K562 (cell line): ENCODE data around the gene TSTD2. TPM values are rescaled to one million over a fixed set of nuclear protein-coding genes. Genes with fewer than 3 reads are reported as not detected.

Source experiments
- BCL6 ChIP-seq: fragments of 250-450 bp; sonication (Bioruptor Pico); IDR thresholded peaks from 2 replicates; pipeline ENCODE4 v1.4.0; 2020
- CEBPB ChIP-seq: fragments of 450-650 bp; IDR thresholded peaks from 2 replicates; pipeline ENCODE4 v1.6.1; 2016; ENCODE audit warnings: missing genetic modification characterization, missing compliant biosample characterization
- CEBPG ChIP-seq, 3 experiments: fragments of 200-800 bp in 1 of 3; sonication (Bioruptor generic) in 1 of 3; sonication (generic) in 1 of 3; formaldehyde crosslinking in 1 of 3; IDR thresholded peaks in 2 of 3; conservative IDR thresholded peaks in 1 of 3; 2 replicates each; pipeline versions ENCODE4 v1.6.1 to v1.8.0; 2016 to 2022; ENCODE audit warnings: missing compliant biosample characterization in 2 of 3, missing genetic modification characterization in 2 of 3, mild to moderate bottlenecking in 1 of 3, missing genetic modification reagents in 1 of 3
- CREB1 ChIP-seq, 2 experiments: sonication (generic) in 1 of 2; formaldehyde crosslinking in 1 of 2; IDR thresholded peaks; 2 replicates each; pipeline versions ENCODE4 v1.6.1 to v1.8.0; 2012 to 2022; ENCODE audit warnings: inconsistent platforms in 1 of 2, mild to moderate bottlenecking in 1 of 2, missing genetic modification reagents in 1 of 2, moderate library complexity in 1 of 2
- CSDE1 ChIP-seq, 2 experiments: fragments of 450-650 bp; IDR thresholded peaks; 2 replicates each; pipeline ENCODE4 v1.6.1; 2016; ENCODE audit warnings: mild to moderate bottlenecking in 1 of 2
- CXXC5 ChIP-seq: fragments of 250-450 bp; sonication (Bioruptor Pico); IDR thresholded peaks from 2 replicates; pipeline ENCODE4 v1.8.0; 2022; ENCODE audit warnings: inconsistent platforms, mild to moderate bottlenecking, moderate library complexity
- E2F5 ChIP-seq: sonication (generic); formaldehyde crosslinking; IDR thresholded peaks from 2 replicates; pipeline ENCODE4 v1.8.0; 2022; ENCODE audit warnings: mild to moderate bottlenecking, missing genetic modification reagents
- E2F8 ChIP-seq: fragments of 450-650 bp; IDR thresholded peaks from 2 replicates; pipeline ENCODE4 v1.7.1; 2018; ENCODE audit warnings: mild to moderate bottlenecking, low read depth; ENCODE audit not compliant: partially characterized antibody
- HDAC8 ChIP-seq: fragments of 450-650 bp; IDR thresholded peaks from 2 replicates; pipeline ENCODE4 v1.6.1; 2016; ENCODE audit warnings: mild to moderate bottlenecking, missing genetic modification characterization, moderate library complexity, missing compliant biosample characterization
- KDM2B ChIP-seq: fragments of 250-450 bp; sonication (Bioruptor Pico); IDR thresholded peaks from 2 replicates; pipeline ENCODE4 v1.8.0; 2021; ENCODE audit warnings: mild to moderate bottlenecking, moderate library complexity
- MBD1 ChIP-seq: fragments of 250-450 bp; sonication (Bioruptor Pico); IDR thresholded peaks from 2 replicates; pipeline ENCODE4 v1.8.0; 2022; ENCODE audit warnings: inconsistent platforms
- MCM7 ChIP-seq, 2 experiments: fragments of 450-650 bp; IDR thresholded peaks; 2 replicates each; pipeline ENCODE4 v1.6.1; 2016 to 2018
- MEF2A ChIP-seq: IDR thresholded peaks from 2 replicates; pipeline ENCODE4 v1.6.1; 2011; ENCODE audit warnings: low read depth, mild to moderate bottlenecking, low read length, moderate library complexity; ENCODE audit not compliant: control insufficient read depth
- PHTF2 ChIP-seq: fragments of 250-450 bp; sonication (Bioruptor Pico); IDR thresholded peaks from 2 replicates; pipeline ENCODE4 v1.5.0; 2021; ENCODE audit warnings: mild to moderate bottlenecking
- POLR2G ChIP-seq: fragments of 200-400 bp; formaldehyde crosslinking; IDR thresholded peaks from 2 replicates; pipeline ENCODE4 v1.6.1; 2017; ENCODE audit warnings: low read depth, mild to moderate bottlenecking, antibody characterized with exemption, low read length, moderate library complexity
- RAD51 ChIP-seq: fragments of 450-650 bp; IDR thresholded peaks from 2 replicates; pipeline ENCODE4 v1.7.1; 2016; ENCODE audit warnings: low read depth, mild to moderate bottlenecking, borderline replicate concordance
- SIN3A ChIP-seq, 2 experiments: fragments of 150-350 bp in 1 of 2; IDR thresholded peaks; 2 replicates each; pipeline ENCODE4 v1.6.1; 2011 to 2016; ENCODE audit warnings: borderline replicate concordance in 2 of 2, low read depth in 2 of 2, low read length in 2 of 2, mild to moderate bottlenecking in 2 of 2, moderate library complexity in 2 of 2; ENCODE audit not compliant: control insufficient read depth in 1 of 2
- TCFL5 ChIP-seq: fragments of 250-450 bp; sonication (Bioruptor Pico); conservative IDR thresholded peaks from 2 replicates; pipeline ENCODE4 v1.6.1; 2021; ENCODE audit warnings: mild to moderate bottlenecking, moderate library complexity, matching md5 sums
- USF2 ChIP-seq: sonication (generic); formaldehyde crosslinking; IDR thresholded peaks from 2 replicates; pipeline ENCODE4 v1.5.0; 2020; ENCODE audit warnings: missing genetic modification reagents
- ZNF23 ChIP-seq: fragments of 250-450 bp; sonication (Bioruptor Pico); IDR thresholded peaks from 2 replicates; pipeline ENCODE4 v1.4.0; 2020; ENCODE audit warnings: mild to moderate bottlenecking
- ZNF239 ChIP-seq: fragments of 250-450 bp; sonication (Bioruptor Pico); IDR thresholded peaks from 2 replicates; pipeline ENCODE4 v1.4.0; 2020; ENCODE audit warnings: mild to moderate bottlenecking
- polyA plus RNA-seq, 8 experiments: library from polyadenylated mRNA; depleted of rRNA in 4 of 8; stranded (reverse) in 5 of 8; unstranded in 3 of 8; fragments of >200 nt; fragmentation: Nextera tagmentation in 2 of 8; fragmentation: Illumina TruSeq in 1 of 8; extraction: Ambion mirVana in 2 of 8; extraction: Trizol in 1 of 8; gene quantifications; 2 replicates each; pipeline versions ENCODE4 v1.2.1 to v1.2.3, GENCODE V29; 2011 to 2014; ENCODE audit warnings: inconsistent platforms in 1 of 8, missing spikeins in 1 of 8
- total RNA-seq, 7 experiments: library from RNA; depleted of rRNA in 6 of 7; stranded (reverse); fragments of >200 nt in 6 of 7; fragmentation: Illumina TruSeq in 2 of 7; extraction: Trizol in 2 of 7; gene quantifications; 2 replicates each; pipeline versions ENCODE4 v1.2.1 to v1.2.3, GENCODE V29; 2011 to 2021; ENCODE audit warnings: low replicate concordance in 1 of 7

The TSTD2 gene
- total and polyA plus RNA-seq, 9 of the 15 experiments (the other 6 are each of a cell fraction or from before 2014, with no cell fraction given) = 10.1 to 36.7 (median 19.0) TPM

- no peak for TF ChIP-seq CEBPB (tag)
- no peak for TF ChIP-seq ZNF23 (CRISPR knock-in tag)
- TF ChIP-seq SIN3A (IDR thresholded peaks at IDR 0.05; ENCODE audit: borderline replicate concordance in 2 of 2, control insufficient read depth in 1 of 2, low read depth in 2 of 2, low read length in 2 of 2) = peak in 1 of 2 experiments; percentile 86; a peak in 3 of 4 replicates
- TF ChIP-seq KDM2B = no peak; the same call in 1 of the 2 replicates
- no peak; the same call in 1 of the 2 replicates for TF ChIP-seq E2F5 (CRISPR knock-in tag)
- no peak for TF ChIP-seq BCL6 (CRISPR knock-in tag)
- no peak for TF ChIP-seq TCFL5
- no peak; a peak in 1 of 4 replicates for TF ChIP-seq CSDE1 (IDR thresholded peaks at IDR 0.05)
- peak; percentile 93 for TF ChIP-seq POLR2G
- TF ChIP-seq PHTF2 (CRISPR knock-in tag) = no peak
- TF ChIP-seq MBD1 (CRISPR knock-in tag) = no peak
- peak; percentile 81 for TF ChIP-seq USF2 (CRISPR knock-in tag)
- TF ChIP-seq MEF2A = no peak
- no peak for TF ChIP-seq HDAC8
- TF ChIP-seq CXXC5 (CRISPR knock-in tag) = peak; percentile 98
- TF ChIP-seq E2F8 = peak; percentile 95
- TF ChIP-seq ZNF239 = no peak
- TF ChIP-seq CREB1 (IDR thresholded peaks at IDR 0.05) = peak; percentile 90
- TF ChIP-seq CREB1 (CRISPR knock-in tag; IDR thresholded peaks at IDR 0.05) = peak; percentile 92
- TF ChIP-seq MCM7 (IDR thresholded peaks at IDR 0.05) = no peak
- peak; percentile 34; the same call in 1 of the 2 replicates for TF ChIP-seq CEBPG (CRISPR knock-in tag; IDR thresholded peaks at IDR 0.05)
- TF ChIP-seq CEBPG (tag; conservative IDR thresholded peaks at IDR 0.05 in 1 of 2, IDR thresholded peaks at IDR 0.05 in 1 of 2) = no peak; a peak in 2 of 4 replicates
- peak; percentile 65; the same call in 1 of the 2 replicates for TF ChIP-seq RAD51
Observed at GRCh38 chr9:97632985-97633858, at the start of gene TSTD2, which contains the start of gene NCBP1 (continued).
